Right ventricle myocardium superior (tissue), 1 donor: ENCODE data around the gene ZNF311. TPM values are rescaled to one million over a fixed set of nuclear protein-coding genes. Genes with fewer than 3 reads are reported as not detected.
"Not testable (repeated sequence)": the region's sequence is repeated elsewhere in the genome, so short reads cannot be mapped to it uniquely, and the experiment has no call there.

ENCODE experiments used
- ATAC-seq: fragments of 200-7000 bp; cut with Tn5 transposase; one replicate; pipeline ENCODE4 v1.9.1; 2020; ENCODE audit warnings: mild to moderate bottlenecking; ENCODE audit not compliant: poor library complexity
- DNase-seq: peaks from one replicate; pipeline ENCODE4 v3.0.0-alpha.2; 2020
- intact Hi-C: fragments of 100-400 bp; cut with DNase I; formaldehyde crosslinking; loops from one replicate; pipeline ENCODE4 v1.11.2; 2022
- total RNA-seq: library from RNA; stranded (reverse); fragmentation: NEBNext Ultra II Directional; extraction: Animal tissue kit (Norgen Biotek cat#: 25700); gene quantifications from one replicate; pipeline ENCODE4 v1.2.1, GENCODE V29; 2021
- donor health status: DM: no; HTN: yes; CAD: no; lungs with severe emphysema.

ZNF311 gene
- total RNA-seq, 1 donor from 2014 or later: 0.08 TPM

GRCh38 chr6:28988536-28989311, 16.4 kb downstream of the ZNF311 start:
- peak; percentile 76 for DNase-seq
- intact Hi-C loops: loop anchor here (10.0 kb wide), 1 partner anchor 124 kb away; no protein-coding TSS in a partner anchor
- ATAC-seq: no peak

DNA sequence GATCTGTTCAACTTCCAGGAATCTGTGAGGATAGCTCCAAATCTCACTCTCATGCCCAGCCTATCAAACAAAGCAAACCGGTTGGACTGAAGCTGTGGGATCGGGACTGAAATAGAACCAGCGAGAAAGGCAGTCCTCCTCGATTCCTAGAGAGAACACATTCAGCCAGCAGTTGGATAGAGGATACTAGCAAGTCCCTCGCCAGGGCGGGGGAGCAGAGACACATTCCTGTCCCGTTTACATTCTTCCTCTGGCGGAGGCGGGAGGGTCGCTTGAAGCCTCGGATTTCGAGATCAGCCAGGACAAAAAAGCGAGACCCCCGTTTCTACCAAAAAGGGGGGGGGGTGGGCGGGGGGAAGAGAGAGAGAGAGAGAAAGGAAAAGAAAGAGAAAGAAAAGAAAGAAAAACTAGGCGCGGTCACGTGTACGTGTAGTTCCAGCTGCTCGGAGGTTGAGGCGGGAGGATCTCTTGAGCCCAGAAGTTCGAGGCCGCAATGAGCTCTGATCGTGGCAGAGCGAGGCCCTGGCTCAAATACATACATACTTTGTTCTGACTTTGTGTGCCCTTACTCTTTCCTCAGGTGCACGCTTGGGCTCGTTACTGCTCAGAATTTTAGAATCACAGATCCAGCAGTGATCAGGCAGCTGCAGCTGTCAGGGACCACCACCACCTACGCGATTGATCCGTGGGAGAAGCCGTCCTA, 19.5 kb downstream of the ZNF311 start:
- peak; percentile 87 for DNase-seq
- peak; percentile 76 for ATAC-seq
- intact Hi-C loops: loop anchor here (10.0 kb wide), 1 partner anchor 121 kb away; no protein-coding TSS in a partner anchor

DNA sequence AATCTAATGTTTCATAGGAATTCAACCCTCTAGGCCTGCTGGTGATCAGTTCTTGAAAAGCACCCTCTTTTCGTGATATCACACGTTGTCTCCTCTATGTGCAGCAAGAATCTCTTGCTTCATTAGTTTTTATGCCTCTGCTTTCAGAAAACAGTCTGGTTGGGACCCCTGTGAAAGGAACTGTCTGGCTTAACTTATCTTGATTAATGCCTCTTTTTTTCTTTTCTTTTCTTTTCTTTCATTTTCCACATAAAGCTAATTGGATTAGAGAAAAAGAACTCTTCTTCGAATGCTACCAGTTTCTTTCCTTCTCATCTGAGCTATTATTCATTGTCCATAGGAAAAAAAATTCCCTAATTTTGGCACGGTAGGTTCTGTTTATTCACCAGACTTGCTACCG, 21.3 kb downstream of the ZNF311 start:
- no peak for ATAC-seq
- intact Hi-C loops: loop anchor here (2.0 to 10.0 kb wide), 3 partner anchors 42 to 119 kb away; no protein-coding TSS in a partner anchor
- DNase-seq: no peak

DNA sequence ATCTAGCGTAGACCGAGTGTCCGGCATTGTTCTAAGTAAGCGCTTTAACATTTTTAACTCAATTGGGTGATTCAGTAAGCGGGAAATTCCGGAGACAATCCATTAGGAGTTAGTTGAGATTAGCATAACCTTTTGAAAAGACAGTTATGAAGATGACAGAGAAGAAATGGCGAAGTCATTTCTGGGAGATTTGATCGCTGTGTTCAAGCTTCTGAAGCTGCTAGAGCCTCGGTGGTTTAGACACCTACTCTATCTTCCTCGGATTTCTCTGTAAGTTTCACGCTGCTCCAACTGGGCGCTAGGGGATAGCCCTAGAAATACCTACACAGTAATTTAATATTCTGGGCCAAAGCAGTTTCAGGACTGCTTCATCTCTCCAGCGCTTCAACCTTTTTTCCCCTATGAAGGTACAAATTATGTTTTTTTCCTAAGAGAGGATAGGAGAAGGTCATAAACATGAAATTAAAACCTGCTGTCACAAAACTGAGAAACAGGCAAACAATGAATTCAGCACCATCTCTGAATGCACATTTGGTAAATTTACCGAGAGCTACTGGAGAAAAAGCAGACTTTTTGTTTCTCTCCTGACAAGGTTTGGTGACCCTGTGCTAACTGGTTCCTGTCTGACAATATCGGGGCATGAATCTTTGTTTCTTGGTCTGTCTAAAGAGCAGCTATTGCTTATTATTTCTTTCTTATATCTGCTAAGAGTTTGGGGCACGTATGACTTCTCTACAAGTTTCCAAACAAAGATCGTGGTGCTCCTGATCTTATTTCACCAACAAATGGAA, 22.4 kb downstream of the ZNF311 start:
- DNase-seq: no peak
- peak; percentile 56 for ATAC-seq
- intact Hi-C loops: loop anchor here (2.0 to 10.0 kb wide), 3 partner anchors 40 to 118 kb away; no protein-coding TSS in a partner anchor

- intact Hi-C loops: loop anchor here (2.0 to 10.0 kb wide), 3 partner anchors 40 to 117 kb away; no protein-coding TSS in a partner anchor
- DNase-seq (peak; percentile 78), ATAC-seq (peak; percentile 91)
Measured at GRCh38 chr6:28981833-28982475, 23.2 kb downstream of the ZNF311 start.

- DNase-seq (peak; percentile 60), ATAC-seq (peak; percentile 67)
- intact Hi-C loops: loop anchor here (5.0 to 10.0 kb wide), 2 partner anchors 39 to 117 kb away; no protein-coding TSS in a partner anchor
Measured at GRCh38 chr6:28981431-28981832, 23.7 kb downstream of the ZNF311 start.

DNA sequence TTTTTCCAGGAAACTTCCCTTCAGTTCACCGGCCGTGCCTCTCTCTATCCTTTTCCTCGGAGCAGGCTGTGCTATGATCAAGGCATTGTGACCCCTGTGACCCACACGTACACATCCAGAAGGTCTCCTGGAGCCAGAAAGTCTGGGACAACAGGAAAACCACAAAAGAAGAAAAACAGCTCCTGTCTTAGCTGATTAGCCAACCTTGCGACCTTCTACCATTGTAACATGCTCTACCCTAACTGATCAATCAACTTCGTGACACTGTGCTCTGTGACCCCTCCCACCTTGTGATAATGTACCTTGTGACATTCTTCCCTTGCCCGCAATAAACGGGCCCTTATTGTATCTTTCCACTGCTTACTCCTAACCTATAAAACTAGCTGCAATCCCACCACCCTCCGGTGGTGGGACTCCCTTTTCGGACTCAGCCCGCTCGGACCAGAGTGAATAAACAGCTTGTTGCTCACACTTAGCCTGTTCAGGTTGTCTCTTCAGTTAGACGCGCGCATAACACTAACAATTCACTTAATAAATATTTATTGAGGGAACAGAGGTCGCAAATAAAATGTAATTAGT, 24.2 kb downstream of the ZNF311 start:
- DNase-seq: peak; percentile 45
- ATAC-seq: peak; percentile 43
- intact Hi-C loops: loop anchor here (5.0 to 10.0 kb wide), 2 partner anchors 39 to 116 kb away; no protein-coding TSS in a partner anchor

- ATAC-seq (no peak), DNase-seq (no peak)
- intact Hi-C loops: loop anchor here (5.0 to 10.0 kb wide), 2 partner anchors 38 to 115 kb away; no protein-coding TSS in a partner anchor
Measured at GRCh38 chr6:28980137-28980851, 24.8 kb downstream of the ZNF311 start.

- intact Hi-C loops: loop anchor here (5.0 to 10.0 kb wide), 2 partner anchors 37 to 115 kb away; no protein-coding TSS in a partner anchor
- ATAC-seq (no peak), DNase-seq (no peak)
Measured at GRCh38 chr6:28979679-28980078, 25.4 kb downstream of the ZNF311 start.

DNA sequence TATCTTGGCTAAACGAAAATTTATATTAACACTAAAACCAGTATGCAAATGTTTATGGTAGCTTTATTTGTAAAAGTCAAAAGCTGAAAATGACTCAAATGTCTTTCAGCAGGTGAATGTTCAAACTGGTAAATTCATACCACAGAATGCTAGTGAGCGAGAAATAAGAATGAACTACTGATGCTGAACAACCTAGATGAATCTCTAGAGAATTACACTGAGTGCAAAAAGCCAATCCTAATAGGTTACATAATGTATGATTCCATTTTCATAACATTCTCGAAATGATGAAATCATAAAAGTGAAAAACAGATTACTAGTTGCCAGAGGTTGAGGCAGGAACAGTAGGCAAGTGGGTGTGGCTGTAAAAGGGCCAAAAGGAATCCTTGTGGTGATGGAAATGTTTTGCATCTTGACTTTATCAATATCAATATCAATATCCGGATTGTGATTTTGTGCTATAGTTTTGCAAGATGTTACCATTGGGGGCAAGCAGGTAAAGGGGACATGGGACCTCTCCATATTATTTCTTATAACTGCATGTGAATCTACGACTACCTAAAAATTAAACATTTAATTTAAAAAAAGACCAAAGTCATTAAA, 26.1 kb downstream of the ZNF311 start:
- ATAC-seq: no peak
- intact Hi-C loops: no loop called here
- DNase-seq: no peak

DNA sequence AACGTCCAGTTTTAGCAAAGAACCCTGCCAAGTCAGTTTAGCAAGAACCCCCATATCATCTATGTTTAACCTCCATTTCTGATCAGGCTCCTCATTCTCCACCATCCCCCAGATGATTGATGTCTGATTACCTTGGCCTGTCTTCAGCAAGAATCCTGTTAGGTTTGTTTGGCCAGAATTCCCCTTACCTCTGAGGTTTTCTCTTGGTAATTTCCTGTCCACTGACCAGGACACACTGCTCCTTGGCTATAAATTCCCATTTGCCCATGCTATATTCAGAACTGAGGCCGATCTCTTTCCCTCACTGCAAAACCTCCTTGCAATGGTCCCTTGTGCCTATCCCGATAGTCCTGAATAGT, 27.0 kb downstream of the ZNF311 start:
- intact Hi-C loops: no loop called here
- ATAC-seq (no peak), DNase-seq (no peak)

- intact Hi-C loops: no loop called here
- no peak for ATAC-seq
- peak; percentile 59 for DNase-seq
Measured at GRCh38 chr6:28977341-28978132, 27.6 kb downstream of the ZNF311 start.

- no peak for DNase-seq
- no peak for ATAC-seq
- intact Hi-C loops: no loop called here
Measured at GRCh38 chr6:28976677-28977076, 28.4 kb downstream of the ZNF311 start.

GRCh38 chr6:28974505-28974904, 30.6 kb downstream of the ZNF311 start:
- intact Hi-C loops: no loop called here
- ATAC-seq: no peak
- DNase-seq: no peak

DNA sequence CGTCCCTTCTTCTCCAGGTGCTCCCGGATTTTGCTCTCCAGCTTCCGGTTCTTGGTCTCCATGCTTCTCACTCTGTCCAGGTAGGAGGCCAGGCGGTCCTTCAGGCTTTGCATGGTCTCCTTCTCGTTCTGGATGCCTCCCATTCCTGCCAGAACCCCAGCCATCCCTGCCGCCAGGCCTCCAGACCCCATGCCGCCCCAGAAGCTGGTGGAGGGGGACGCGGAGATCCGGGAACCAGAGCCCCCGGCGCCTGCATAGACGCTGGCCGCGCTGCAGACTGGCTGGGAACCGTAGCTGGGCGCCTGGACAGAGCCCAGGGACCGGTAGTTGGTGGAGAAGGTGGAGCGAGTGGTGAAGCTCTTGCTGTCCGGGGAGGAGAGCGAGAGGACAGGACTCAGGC, 35.1 kb downstream of the ZNF311 start:
- ATAC-seq, DNase-seq, intact Hi-C loops: not testable (repeated sequence)

GRCh38 chr6:28969129-28969528, 36.0 kb downstream of the ZNF311 start:
- DNase-seq (no peak), ATAC-seq (no peak)
- intact Hi-C loops: no loop called here
